22Rv1 (cell line): ENCODE data around the gene METTL15.

ENCODE experiments used
- CTCF ChIP-seq: fragments of 450-650 bp; IDR thresholded peaks from 2 replicates; pipeline ENCODE4 v1.5.1; 2017; ENCODE audit warnings: mild to moderate bottlenecking
- ZFX ChIP-seq: fragments of 450-650 bp; IDR thresholded peaks from 2 replicates; pipeline ENCODE4 v1.6.1; 2017; ENCODE audit warnings: antibody characterized with exemption, borderline replicate concordance

- no peak for TF ChIP-seq CTCF
- no peak for TF ChIP-seq ZFX
These were observed 166.0 kb downstream of the METTL15 start for GRCh38 chr11:28274216-28274615.
